ENCODE data around the gene SYNE1. TPM values are rescaled to one million over a fixed set of nuclear protein-coding genes. Genes with fewer than 3 reads are reported as not detected.

The SYNE1 gene
- total RNA-seq, 1 experiment from 2014 or later = 6.5 TPM

DNA sequence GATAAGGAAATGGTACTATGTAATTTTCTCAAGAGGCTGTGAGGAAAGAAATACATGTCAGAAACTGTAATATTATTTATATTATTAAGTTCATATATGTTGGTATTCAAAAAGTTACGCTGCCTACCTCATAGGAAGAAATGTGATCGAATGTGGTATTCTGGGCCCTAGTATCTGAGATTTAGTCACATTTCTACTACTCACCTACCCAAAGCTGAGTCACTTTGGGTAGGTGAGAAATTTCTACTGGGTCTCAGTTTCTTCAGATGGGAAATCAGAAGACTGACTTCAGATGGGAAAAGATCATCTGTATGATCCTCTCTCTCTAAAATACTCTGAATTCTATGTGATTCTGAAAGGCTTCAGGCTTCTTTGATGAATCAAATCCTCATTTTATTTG is 411.0 kb downstream of the SYNE1 start (continued):
- TF ChIP-seq MXD4 (CRISPR knock-in tag; IDR thresholded peaks at IDR 0.05; ENCODE audit: borderline replicate concordance) = no peak

DNA sequence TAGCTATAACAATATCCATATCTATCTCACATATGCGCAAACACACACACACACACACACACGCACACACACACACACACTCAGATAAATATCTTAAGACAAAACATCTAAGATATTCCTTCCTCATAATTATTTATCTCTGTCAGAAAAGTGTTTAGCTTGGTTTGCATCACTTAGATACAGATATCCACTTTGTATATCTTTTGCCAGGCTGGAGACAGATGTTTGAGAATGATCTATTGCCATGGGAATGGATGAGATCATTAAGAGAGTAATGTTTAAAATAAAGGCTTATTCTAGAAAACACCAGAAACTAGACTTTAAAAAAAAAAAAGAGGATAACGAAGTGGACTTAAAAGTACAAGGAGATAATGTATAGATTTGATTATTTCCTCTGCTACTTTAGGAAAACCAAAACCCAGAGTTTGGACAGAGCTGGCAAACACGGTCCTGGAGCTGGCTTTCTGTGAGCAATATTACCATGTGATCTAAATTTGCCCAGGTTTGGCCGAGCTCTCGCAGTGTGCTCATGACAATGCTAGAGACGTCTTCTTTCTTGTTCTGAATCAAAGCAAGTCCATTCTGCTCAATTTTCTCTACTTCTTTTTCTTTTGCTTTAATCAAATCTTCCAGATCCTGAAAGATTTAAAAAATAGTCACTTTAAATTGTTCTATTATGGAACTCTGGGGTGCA is 411.8 kb downstream of the SYNE1 start:
- H3K27ac Mint-ChIP-seq = no peak overlapping the region
- peaks cover 26% of the 10 kb centered on the region for H3K36me3 Mint-ChIP-seq
- H3K4me3 Mint-ChIP-seq = no peak overlapping the region
- ChIA-PET POLR2A (no interaction called here), CTCF (no interaction called here)
- peaks cover 22% of the 10 kb centered on the region for H3K9me3 Mint-ChIP-seq
- TF ChIP-seq, protein P1, sequence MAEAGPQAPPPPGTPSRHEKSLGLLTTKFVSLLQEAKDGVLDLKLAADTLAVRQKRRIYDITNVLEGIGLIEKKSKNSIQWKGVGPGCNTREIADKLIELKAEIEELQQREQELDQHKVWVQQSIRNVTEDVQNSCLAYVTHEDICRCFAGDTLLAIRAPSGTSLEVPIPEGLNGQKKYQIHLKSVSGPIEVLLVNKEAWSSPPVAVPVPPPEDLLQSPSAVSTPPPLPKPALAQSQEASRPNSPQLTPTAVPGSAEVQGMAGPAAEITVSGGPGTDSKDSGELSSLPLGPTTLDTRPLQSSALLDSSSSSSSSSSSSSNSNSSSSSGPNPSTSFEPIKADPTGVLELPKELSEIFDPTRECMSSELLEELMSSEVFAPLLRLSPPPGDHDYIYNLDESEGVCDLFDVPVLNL (CRISPR knock-in tag; IDR thresholded peaks at IDR 0.05; ENCODE audit: borderline replicate concordance, low read depth) = no peak
- no peak for TF ChIP-seq FOXJ3 (CRISPR knock-in tag; IDR thresholded peaks at IDR 0.05; ENCODE audit: borderline replicate concordance)
- no peaks in the 10 kb centered on the region for H3K27me3 Mint-ChIP-seq (ENCODE audit: low read depth)
- no peak for ATAC-seq
- no peak for DNase-seq (ENCODE audit: low spot score)
- peaks cover 4% of the 10 kb centered on the region; the same call in 1 of the 2 replicates for H3K4me1 Mint-ChIP-seq

DNA sequence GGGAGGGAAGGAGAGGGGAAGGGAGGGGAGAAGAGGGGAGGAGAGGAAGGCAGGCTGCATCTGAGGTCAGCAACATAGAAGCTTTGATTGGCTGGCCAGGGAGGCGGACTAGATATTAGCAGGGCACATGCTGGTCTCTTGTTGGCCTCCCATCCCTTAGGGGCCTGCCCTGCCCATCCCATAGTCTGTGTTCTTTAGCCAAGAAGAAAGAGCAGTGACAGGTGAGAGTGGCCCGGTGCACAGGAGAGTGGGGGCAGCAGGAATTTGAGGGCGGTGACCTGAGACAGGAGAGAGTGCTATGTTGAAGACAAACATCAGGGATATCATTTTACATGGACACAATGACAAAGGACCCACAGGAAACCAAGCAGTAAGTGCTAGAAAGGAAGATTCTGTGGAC is 413.5 kb downstream of the SYNE1 start:
- no peak for DNase-seq (ENCODE audit: low spot score)
- Mint-ChIP-seq H3K4me1 (peaks cover 4% of the 10 kb centered on the region; the same call in 1 of the 2 replicates), H3K36me3 (peaks cover 29% of the 10 kb centered on the region), H3K4me3 (no peak overlapping the region), H3K9me3 (peaks cover 22% of the 10 kb centered on the region), H3K27ac (no peak overlapping the region), H3K27me3 (ENCODE audit: low read depth) (no peaks in the 10 kb centered on the region)
- ChIA-PET CTCF (no interaction called here), POLR2A (no interaction called here)
- ATAC-seq = peak; percentile 85
- TF ChIP-seq SMAD4 (CRISPR knock-in tag; IDR thresholded peaks at IDR 0.05) (no peak), NR3C1 (CRISPR knock-in tag; conservative IDR thresholded peaks at IDR 0.05; ENCODE audit: low read depth) (no peak), KAT7 (CRISPR knock-in tag; IDR thresholded peaks at IDR 0.05; ENCODE audit: borderline replicate concordance) (no peak), MYBL2 (CRISPR knock-in tag; IDR thresholded peaks at IDR 0.05) (no peak), GABPB1 (CRISPR knock-in tag; IDR thresholded peaks at IDR 0.05) (no peak), ATF1 (CRISPR knock-in tag; IDR thresholded peaks at IDR 0.05) (no peak), ZBTB21 (CRISPR knock-in tag; IDR thresholded peaks at IDR 0.05; ENCODE audit: borderline replicate concordance) (no peak), TCF7 (CRISPR knock-in tag; IDR thresholded peaks at IDR 0.05; ENCODE audit: low read depth) (no peak)
- TF ChIP-seq, protein P2, sequence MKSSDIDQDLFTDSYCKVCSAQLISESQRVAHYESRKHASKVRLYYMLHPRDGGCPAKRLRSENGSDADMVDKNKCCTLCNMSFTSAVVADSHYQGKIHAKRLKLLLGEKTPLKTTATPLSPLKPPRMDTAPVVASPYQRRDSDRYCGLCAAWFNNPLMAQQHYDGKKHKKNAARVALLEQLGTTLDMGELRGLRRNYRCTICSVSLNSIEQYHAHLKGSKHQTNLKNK (CRISPR knock-in tag; IDR thresholded peaks at IDR 0.05) = no peak
- TF ChIP-seq, protein P3, sequence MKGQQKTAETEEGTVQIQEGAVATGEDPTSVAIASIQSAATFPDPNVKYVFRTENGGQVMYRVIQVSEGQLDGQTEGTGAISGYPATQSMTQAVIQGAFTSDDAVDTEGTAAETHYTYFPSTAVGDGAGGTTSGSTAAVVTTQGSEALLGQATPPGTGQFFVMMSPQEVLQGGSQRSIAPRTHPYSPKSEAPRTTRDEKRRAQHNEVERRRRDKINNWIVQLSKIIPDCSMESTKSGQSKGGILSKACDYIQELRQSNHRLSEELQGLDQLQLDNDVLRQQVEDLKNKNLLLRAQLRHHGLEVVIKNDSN (CRISPR knock-in tag; IDR thresholded peaks at IDR 0.05) = no peak
- TF ChIP-seq, protein P4, sequence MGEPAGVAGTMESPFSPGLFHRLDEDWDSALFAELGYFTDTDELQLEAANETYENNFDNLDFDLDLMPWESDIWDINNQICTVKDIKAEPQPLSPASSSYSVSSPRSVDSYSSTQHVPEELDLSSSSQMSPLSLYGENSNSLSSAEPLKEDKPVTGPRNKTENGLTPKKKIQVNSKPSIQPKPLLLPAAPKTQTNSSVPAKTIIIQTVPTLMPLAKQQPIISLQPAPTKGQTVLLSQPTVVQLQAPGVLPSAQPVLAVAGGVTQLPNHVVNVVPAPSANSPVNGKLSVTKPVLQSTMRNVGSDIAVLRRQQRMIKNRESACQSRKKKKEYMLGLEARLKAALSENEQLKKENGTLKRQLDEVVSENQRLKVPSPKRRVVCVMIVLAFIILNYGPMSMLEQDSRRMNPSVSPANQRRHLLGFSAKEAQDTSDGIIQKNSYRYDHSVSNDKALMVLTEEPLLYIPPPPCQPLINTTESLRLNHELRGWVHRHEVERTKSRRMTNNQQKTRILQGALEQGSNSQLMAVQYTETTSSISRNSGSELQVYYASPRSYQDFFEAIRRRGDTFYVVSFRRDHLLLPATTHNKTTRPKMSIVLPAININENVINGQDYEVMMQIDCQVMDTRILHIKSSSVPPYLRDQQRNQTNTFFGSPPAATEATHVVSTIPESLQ (CRISPR knock-in tag; IDR thresholded peaks at IDR 0.05) = no peak
- TF ChIP-seq, protein P5, sequence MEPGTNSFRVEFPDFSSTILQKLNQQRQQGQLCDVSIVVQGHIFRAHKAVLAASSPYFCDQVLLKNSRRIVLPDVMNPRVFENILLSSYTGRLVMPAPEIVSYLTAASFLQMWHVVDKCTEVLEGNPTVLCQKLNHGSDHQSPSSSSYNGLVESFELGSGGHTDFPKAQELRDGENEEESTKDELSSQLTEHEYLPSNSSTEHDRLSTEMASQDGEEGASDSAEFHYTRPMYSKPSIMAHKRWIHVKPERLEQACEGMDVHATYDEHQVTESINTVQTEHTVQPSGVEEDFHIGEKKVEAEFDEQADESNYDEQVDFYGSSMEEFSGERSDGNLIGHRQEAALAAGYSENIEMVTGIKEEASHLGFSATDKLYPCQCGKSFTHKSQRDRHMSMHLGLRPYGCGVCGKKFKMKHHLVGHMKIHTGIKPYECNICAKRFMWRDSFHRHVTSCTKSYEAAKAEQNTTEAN (CRISPR knock-in tag; IDR thresholded peaks at IDR 0.05) = no peak
- TF ChIP-seq, protein P6, sequence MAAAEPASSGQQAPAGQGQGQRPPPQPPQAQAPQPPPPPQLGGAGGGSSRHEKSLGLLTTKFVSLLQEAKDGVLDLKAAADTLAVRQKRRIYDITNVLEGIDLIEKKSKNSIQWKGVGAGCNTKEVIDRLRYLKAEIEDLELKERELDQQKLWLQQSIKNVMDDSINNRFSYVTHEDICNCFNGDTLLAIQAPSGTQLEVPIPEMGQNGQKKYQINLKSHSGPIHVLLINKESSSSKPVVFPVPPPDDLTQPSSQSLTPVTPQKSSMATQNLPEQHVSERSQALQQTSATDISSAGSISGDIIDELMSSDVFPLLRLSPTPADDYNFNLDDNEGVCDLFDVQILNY (CRISPR knock-in tag; IDR thresholded peaks at IDR 0.05) = no peak
- TF ChIP-seq, protein P7, sequence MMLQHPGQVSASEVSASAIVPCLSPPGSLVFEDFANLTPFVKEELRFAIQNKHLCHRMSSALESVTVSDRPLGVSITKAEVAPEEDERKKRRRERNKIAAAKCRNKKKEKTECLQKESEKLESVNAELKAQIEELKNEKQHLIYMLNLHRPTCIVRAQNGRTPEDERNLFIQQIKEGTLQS (CRISPR knock-in tag; conservative IDR thresholded peaks at IDR 0.05) = no peak

Data from WTC11 (cell line).